ENCODE measurements around the gene ACVR1B.

DNA sequence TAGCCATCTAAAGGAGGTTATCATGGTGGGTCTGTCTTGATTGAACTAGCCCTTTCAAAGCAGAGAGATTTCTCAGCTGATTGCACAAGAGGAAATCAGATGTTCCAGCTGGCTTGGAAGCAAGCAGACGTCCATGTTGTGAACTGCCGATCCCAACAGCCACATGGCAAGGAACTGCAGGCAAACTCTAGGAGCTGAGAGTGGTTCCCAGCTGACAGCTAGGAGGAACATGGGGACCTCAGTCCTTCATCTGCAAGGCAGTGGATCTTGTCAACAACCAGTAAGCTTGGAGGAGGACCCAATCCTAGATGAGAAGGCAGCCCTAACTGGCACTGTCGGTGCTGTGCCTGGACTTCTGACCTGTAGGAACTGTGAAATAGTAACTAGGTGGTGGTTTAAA lies 7.7 kb downstream of the ACVR1B start:
- TF ChIP-seq EZH2 (IDR thresholded peaks at IDR 0.05; ENCODE audit: borderline replicate concordance, insufficient read depth, low read depth, low read length, poor library complexity, severe bottlenecking) = no peak
- TF ChIP-seq, protein P1, sequence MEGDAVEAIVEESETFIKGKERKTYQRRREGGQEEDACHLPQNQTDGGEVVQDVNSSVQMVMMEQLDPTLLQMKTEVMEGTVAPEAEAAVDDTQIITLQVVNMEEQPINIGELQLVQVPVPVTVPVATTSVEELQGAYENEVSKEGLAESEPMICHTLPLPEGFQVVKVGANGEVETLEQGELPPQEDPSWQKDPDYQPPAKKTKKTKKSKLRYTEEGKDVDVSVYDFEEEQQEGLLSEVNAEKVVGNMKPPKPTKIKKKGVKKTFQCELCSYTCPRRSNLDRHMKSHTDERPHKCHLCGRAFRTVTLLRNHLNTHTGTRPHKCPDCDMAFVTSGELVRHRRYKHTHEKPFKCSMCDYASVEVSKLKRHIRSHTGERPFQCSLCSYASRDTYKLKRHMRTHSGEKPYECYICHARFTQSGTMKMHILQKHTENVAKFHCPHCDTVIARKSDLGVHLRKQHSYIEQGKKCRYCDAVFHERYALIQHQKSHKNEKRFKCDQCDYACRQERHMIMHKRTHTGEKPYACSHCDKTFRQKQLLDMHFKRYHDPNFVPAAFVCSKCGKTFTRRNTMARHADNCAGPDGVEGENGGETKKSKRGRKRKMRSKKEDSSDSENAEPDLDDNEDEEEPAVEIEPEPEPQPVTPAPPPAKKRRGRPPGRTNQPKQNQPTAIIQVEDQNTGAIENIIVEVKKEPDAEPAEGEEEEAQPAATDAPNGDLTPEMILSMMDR (IDR thresholded peaks at IDR 0.05) = no peak

Data from B cell (primary cell).